Measurements from ENCODE around the gene CLDN17. TPM values are rescaled to one million over a fixed set of nuclear protein-coding genes. Genes with fewer than 3 reads are reported as not detected.

Gene CLDN17
- polyA plus RNA-seq, 1 of the 3 experiments (the other 2 are of a cell fraction), result not detected

- Histone ChIP-seq H3K4me1 (ENCODE audit: control insufficient read depth in 1 of 2, insufficient read depth in 2 of 2, low read depth in 1 of 2, low read length in 1 of 2) (no peaks in the 10 kb centered on the region), H3K36me3 (replicated peaks in 1 of 2; ENCODE audit: control insufficient read depth in 1 of 2, insufficient read depth in 2 of 2, low read length in 1 of 2) (no peaks in the 10 kb centered on the region), H3K79me2 (ENCODE audit: insufficient read depth) (no peaks in the 10 kb centered on the region), H3K27ac (ENCODE audit: low read depth in 2 of 2, low read length in 1 of 2) (no peak overlapping the region), H3K27me3 (ENCODE audit: insufficient read depth) (no peaks in the 10 kb centered on the region; the same call in 1 of the 2 replicates), H3K9me3 (no peaks in the 10 kb centered on the region), H2AFZ (ENCODE audit: low read depth) (no peak overlapping the region), H3F3A (replicated peaks; ENCODE audit: insufficient read depth) (no peaks in the 10 kb centered on the region), H3K9me2 (no peaks in the 10 kb centered on the region), H3K4me2 (no peak overlapping the region), H4K20me1 (ENCODE audit: insufficient read depth) (no peaks in the 10 kb centered on the region), H3K9ac (no peak overlapping the region), H3K4me3 (ENCODE audit: low read depth in 2 of 2, low read length in 1 of 2) (no peak overlapping the region)
- POLR2A ChIA-PET, result no interaction called here
- no peak for TF ChIP-seq GABPA (IDR thresholded peaks at IDR 0.05; ENCODE audit: low read depth)
- TF ChIP-seq FOSL2 (IDR thresholded peaks at IDR 0.05; ENCODE audit: borderline replicate concordance, low read depth), result no peak
- TF ChIP-seq, protein P1, sequence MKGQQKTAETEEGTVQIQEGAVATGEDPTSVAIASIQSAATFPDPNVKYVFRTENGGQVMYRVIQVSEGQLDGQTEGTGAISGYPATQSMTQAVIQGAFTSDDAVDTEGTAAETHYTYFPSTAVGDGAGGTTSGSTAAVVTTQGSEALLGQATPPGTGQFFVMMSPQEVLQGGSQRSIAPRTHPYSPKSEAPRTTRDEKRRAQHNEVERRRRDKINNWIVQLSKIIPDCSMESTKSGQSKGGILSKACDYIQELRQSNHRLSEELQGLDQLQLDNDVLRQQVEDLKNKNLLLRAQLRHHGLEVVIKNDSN (IDR thresholded peaks at IDR 0.05; ENCODE audit: borderline replicate concordance, low read depth), result no peak
- TF ChIP-seq EZH2phosphoT487 (IDR thresholded peaks at IDR 0.05; ENCODE audit: borderline replicate concordance, low read depth), result no peak
- no peak for TF ChIP-seq RAD21 (IDR thresholded peaks at IDR 0.05; ENCODE audit: low read length)
- 0% methylated on average over 1 of the region's 1 CpG for WGBS (ENCODE audit: low lambda C conversion rate)
- no peak for DNase-seq
- CTCF ChIA-PET, result no interaction called here
Observed at GRCh38 chr21:30153697-30154340, 12.8 kb downstream of the CLDN17 start.

DNA sequence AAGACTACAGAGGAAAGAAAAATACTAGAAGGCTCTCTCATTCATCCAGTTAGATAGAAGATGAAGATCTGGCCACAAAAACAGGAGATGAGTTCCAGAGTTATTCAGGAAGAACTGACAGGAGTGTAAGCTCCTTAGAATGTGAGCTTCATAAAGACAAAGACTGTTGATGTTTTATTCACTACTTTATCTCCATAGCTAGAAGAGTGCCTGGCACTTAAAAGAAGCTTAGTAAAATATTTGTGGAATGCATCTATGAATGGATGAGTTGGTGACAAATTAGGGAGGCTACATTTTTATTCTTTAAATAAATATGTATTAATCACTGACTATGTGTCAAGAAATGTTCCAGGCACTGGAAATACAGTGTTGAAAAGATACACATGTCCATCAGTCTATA, 13.8 kb downstream of the CLDN17 start:
- Histone ChIP-seq H3K4me3 (ENCODE audit: low read depth in 2 of 2, low read length in 1 of 2) (no peak overlapping the region), H3K79me2 (ENCODE audit: insufficient read depth) (no peaks in the 10 kb centered on the region), H3K27ac (ENCODE audit: low read depth in 2 of 2, low read length in 1 of 2) (no peak overlapping the region), H3K9me2 (no peaks in the 10 kb centered on the region), H3K4me1 (ENCODE audit: control insufficient read depth in 1 of 2, insufficient read depth in 2 of 2, low read depth in 1 of 2, low read length in 1 of 2) (no peaks in the 10 kb centered on the region), H3K4me2 (no peak overlapping the region), H3F3A (replicated peaks; ENCODE audit: insufficient read depth) (no peaks in the 10 kb centered on the region), H3K9ac (no peak overlapping the region), H4K20me1 (ENCODE audit: insufficient read depth) (no peaks in the 10 kb centered on the region), H3K36me3 (replicated peaks in 1 of 2; ENCODE audit: control insufficient read depth in 1 of 2, insufficient read depth in 2 of 2, low read length in 1 of 2) (no peaks in the 10 kb centered on the region), H3K9me3 (no peaks in the 10 kb centered on the region), H3K27me3 (ENCODE audit: insufficient read depth) (no peaks in the 10 kb centered on the region; the same call in 1 of the 2 replicates), H2AFZ (ENCODE audit: low read depth) (no peak overlapping the region)
- ChIA-PET CTCF (no interaction called here), POLR2A (no interaction called here)
- DNase-seq, result no peak
- TF ChIP-seq SMC3 (IDR thresholded peaks at IDR 0.05; ENCODE audit: low read depth, low read length) (no peak), MXI1 (IDR thresholded peaks at IDR 0.05; ENCODE audit: low read depth, low read length) (no peak), EP300 (IDR thresholded peaks at IDR 0.05; ENCODE audit: borderline replicate concordance in 1 of 2, low read depth in 1 of 2, low read length in 1 of 2) (no peak), POLR2AphosphoS5 (IDR thresholded peaks at IDR 0.05; ENCODE audit: low read depth, low read length) (no peak), YY1 (IDR thresholded peaks at IDR 0.05; ENCODE audit: low read depth) (no peak), RCOR1 (IDR thresholded peaks at IDR 0.05; ENCODE audit: low read length) (no peak), EZH2phosphoT487 (IDR thresholded peaks at IDR 0.05; ENCODE audit: borderline replicate concordance, low read depth) (no peak), TAF1 (IDR thresholded peaks at IDR 0.05; ENCODE audit: borderline replicate concordance, low read depth, low read length) (no peak), NRF1 (IDR thresholded peaks at IDR 0.05; ENCODE audit: low read depth, low read length) (no peak), RAD21 (IDR thresholded peaks at IDR 0.05; ENCODE audit: low read length) (no peak), MEF2A (IDR thresholded peaks at IDR 0.05; ENCODE audit: borderline replicate concordance, low read depth) (no peak), TCF12 (IDR thresholded peaks at IDR 0.05) (no peak), JUND (IDR thresholded peaks at IDR 0.05) (no peak), GABPA (IDR thresholded peaks at IDR 0.05; ENCODE audit: low read depth) (no peak), CHD2 (IDR thresholded peaks at IDR 0.05; ENCODE audit: low read length, partially characterized antibody) (no peak), RFX5 (IDR thresholded peaks at IDR 0.05; ENCODE audit: low read length) (no peak)
- TF ChIP-seq, protein P2, sequence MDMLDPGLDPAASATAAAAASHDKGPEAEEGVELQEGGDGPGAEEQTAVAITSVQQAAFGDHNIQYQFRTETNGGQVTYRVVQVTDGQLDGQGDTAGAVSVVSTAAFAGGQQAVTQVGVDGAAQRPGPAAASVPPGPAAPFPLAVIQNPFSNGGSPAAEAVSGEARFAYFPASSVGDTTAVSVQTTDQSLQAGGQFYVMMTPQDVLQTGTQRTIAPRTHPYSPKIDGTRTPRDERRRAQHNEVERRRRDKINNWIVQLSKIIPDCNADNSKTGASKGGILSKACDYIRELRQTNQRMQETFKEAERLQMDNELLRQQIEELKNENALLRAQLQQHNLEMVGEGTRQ (IDR thresholded peaks at IDR 0.05; ENCODE audit: borderline replicate concordance, low read depth, low read length), result no peak
- TF ChIP-seq, protein P3, sequence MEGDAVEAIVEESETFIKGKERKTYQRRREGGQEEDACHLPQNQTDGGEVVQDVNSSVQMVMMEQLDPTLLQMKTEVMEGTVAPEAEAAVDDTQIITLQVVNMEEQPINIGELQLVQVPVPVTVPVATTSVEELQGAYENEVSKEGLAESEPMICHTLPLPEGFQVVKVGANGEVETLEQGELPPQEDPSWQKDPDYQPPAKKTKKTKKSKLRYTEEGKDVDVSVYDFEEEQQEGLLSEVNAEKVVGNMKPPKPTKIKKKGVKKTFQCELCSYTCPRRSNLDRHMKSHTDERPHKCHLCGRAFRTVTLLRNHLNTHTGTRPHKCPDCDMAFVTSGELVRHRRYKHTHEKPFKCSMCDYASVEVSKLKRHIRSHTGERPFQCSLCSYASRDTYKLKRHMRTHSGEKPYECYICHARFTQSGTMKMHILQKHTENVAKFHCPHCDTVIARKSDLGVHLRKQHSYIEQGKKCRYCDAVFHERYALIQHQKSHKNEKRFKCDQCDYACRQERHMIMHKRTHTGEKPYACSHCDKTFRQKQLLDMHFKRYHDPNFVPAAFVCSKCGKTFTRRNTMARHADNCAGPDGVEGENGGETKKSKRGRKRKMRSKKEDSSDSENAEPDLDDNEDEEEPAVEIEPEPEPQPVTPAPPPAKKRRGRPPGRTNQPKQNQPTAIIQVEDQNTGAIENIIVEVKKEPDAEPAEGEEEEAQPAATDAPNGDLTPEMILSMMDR (IDR thresholded peaks at IDR 0.05), result no peak
- TF ChIP-seq, protein P4, sequence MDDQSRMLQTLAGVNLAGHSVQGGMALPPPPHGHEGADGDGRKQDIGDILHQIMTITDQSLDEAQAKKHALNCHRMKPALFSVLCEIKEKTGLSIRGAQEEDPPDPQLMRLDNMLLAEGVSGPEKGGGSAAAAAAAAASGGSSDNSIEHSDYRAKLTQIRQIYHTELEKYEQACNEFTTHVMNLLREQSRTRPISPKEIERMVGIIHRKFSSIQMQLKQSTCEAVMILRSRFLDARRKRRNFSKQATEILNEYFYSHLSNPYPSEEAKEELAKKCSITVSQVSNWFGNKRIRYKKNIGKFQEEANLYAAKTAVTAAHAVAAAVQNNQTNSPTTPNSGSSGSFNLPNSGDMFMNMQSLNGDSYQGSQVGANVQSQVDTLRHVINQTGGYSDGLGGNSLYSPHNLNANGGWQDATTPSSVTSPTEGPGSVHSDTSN (IDR thresholded peaks at IDR 0.05), result no peak
- TF ChIP-seq, protein P1 (IDR thresholded peaks at IDR 0.05; ENCODE audit: borderline replicate concordance, low read depth), result no peak

All from SK-N-SH (cell line).